ENCODE results near the gene KRTAP10-2.

The KRTAP10-2 gene

GRCh38 chr21:44516342-44516741, 35.0 kb downstream of the KRTAP10-2 start:
- ATAC-seq (ENCODE audit: insufficient read depth, low read depth), result no peak
- Histone ChIP-seq H2AFZ (ENCODE audit: low read depth, low read length) (no peak overlapping the region), H4K20me1 (ENCODE audit: insufficient read depth, low read length) (no peaks in the 10 kb centered on the region), H3K27ac (ENCODE audit: low read length) (no peak overlapping the region), H3K4me2 (ENCODE audit: insufficient read depth, low read length) (no peak overlapping the region), H3K36me3 (ENCODE audit: insufficient read depth, low read length) (no peaks in the 10 kb centered on the region), H3K9ac (ENCODE audit: low read depth, low read length) (no peak overlapping the region), H3K79me2 (ENCODE audit: insufficient read depth, low read length) (no peaks in the 10 kb centered on the region), H3K4me1 (ENCODE audit: insufficient read depth, low read length) (no peaks in the 10 kb centered on the region), H3K9me3 (ENCODE audit: insufficient read depth, low read length, severe bottlenecking) (no peaks in the 10 kb centered on the region), H3K4me3 (ENCODE audit: low read depth in 1 of 2, low read length in 2 of 2) (no peak overlapping the region), H3K27me3 (ENCODE audit: insufficient read depth, low read length, poor library complexity) (no peaks in the 10 kb centered on the region)
- TF ChIP-seq, protein P1, sequence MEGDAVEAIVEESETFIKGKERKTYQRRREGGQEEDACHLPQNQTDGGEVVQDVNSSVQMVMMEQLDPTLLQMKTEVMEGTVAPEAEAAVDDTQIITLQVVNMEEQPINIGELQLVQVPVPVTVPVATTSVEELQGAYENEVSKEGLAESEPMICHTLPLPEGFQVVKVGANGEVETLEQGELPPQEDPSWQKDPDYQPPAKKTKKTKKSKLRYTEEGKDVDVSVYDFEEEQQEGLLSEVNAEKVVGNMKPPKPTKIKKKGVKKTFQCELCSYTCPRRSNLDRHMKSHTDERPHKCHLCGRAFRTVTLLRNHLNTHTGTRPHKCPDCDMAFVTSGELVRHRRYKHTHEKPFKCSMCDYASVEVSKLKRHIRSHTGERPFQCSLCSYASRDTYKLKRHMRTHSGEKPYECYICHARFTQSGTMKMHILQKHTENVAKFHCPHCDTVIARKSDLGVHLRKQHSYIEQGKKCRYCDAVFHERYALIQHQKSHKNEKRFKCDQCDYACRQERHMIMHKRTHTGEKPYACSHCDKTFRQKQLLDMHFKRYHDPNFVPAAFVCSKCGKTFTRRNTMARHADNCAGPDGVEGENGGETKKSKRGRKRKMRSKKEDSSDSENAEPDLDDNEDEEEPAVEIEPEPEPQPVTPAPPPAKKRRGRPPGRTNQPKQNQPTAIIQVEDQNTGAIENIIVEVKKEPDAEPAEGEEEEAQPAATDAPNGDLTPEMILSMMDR (IDR thresholded peaks at IDR 0.05; ENCODE audit: borderline replicate concordance, extremely low read depth, low read length, poor library complexity, severe bottlenecking), result no peak
- TF ChIP-seq EZH2 (IDR thresholded peaks at IDR 0.05; ENCODE audit: borderline replicate concordance, low read depth, low read length, severe bottlenecking), result no peak
- DNase-seq, result no peak

GRCh38 chr21:44515359-44516165, 35.7 kb downstream of the KRTAP10-2 start:
- no peaks in the 10 kb centered on the region for H3K9me3 ChIP-seq (ENCODE audit: insufficient read depth, low read length, severe bottlenecking)
- H4K20me1 ChIP-seq (ENCODE audit: insufficient read depth, low read length), result 0 out of 2 replicates have a peak, but pooled peaks cover 4% of the 10 kb centered on the region
- no peak overlapping the region for H2AFZ ChIP-seq (ENCODE audit: low read depth, low read length)
- H3K4me2 ChIP-seq (ENCODE audit: insufficient read depth, low read length), result no peak overlapping the region
- DNase-seq, result no peak
- H3K27me3 ChIP-seq (ENCODE audit: insufficient read depth, low read length, poor library complexity), result no peaks in the 10 kb centered on the region
- H3K4me1 ChIP-seq (ENCODE audit: insufficient read depth, low read length), result peaks cover 1% of the 10 kb centered on the region
- TF ChIP-seq EZH2 (IDR thresholded peaks at IDR 0.05; ENCODE audit: borderline replicate concordance, low read depth, low read length, severe bottlenecking), result no peak
- TF ChIP-seq, protein P1 (IDR thresholded peaks at IDR 0.05; ENCODE audit: borderline replicate concordance, extremely low read depth, low read length, poor library complexity, severe bottlenecking), result no peak
- no peak overlapping the region for H3K9ac ChIP-seq (ENCODE audit: low read depth, low read length)
- ATAC-seq (ENCODE audit: insufficient read depth, low read depth), result no peak
- no peak overlapping the region for H3K4me3 ChIP-seq (ENCODE audit: low read depth in 1 of 2, low read length in 2 of 2)
- no peaks in the 10 kb centered on the region for H3K79me2 ChIP-seq (ENCODE audit: insufficient read depth, low read length)
- H3K36me3 ChIP-seq (ENCODE audit: insufficient read depth, low read length), result no peaks in the 10 kb centered on the region
- H3K27ac ChIP-seq (ENCODE audit: low read length), result no peak overlapping the region

DNA sequence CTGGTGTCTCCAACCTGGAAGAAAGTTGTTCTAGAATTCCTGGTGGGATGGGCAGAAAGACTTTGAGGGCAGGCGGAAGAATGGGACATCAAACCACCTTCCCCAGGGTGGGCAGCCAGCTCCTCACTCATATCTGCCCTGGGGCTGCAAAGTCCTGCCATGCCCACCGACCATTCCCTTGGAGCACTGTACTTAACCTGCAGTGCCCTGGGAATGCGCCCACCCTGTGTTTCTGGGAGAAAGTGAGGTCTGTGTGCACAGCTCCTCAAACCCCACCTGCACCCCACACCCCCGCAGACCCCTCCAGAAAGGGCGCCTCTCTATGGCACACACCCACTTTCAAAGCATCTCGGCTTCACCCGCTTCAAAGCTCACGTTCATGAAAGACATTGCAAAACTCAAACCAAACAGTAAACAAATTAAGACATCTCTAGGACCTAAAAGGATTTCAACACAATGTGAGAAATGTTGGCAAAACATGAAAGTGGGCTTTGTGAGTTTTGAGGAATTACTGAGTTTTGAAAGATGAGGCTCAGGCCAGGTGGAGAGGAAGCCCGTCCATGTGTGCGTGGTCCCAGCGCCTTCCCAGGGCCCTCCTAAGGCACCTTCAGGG, 36.5 kb downstream of the KRTAP10-2 start:
- Histone ChIP-seq H3K4me3 (ENCODE audit: low read depth in 1 of 2, low read length in 2 of 2) (no peak overlapping the region), H2AFZ (ENCODE audit: low read depth, low read length) (no peak overlapping the region), H3K4me2 (ENCODE audit: insufficient read depth, low read length) (no peak overlapping the region), H3K79me2 (ENCODE audit: insufficient read depth, low read length) (no peaks in the 10 kb centered on the region), H4K20me1 (ENCODE audit: insufficient read depth, low read length) (0 out of 2 replicates have a peak, but pooled peaks cover 7% of the 10 kb centered on the region), H3K4me1 (ENCODE audit: insufficient read depth, low read length) (peaks cover 4% of the 10 kb centered on the region), H3K36me3 (ENCODE audit: insufficient read depth, low read length) (no peaks in the 10 kb centered on the region), H3K27me3 (ENCODE audit: insufficient read depth, low read length, poor library complexity) (no peaks in the 10 kb centered on the region), H3K9ac (ENCODE audit: low read depth, low read length) (no peak overlapping the region), H3K27ac (ENCODE audit: low read length) (no peak overlapping the region), H3K9me3 (ENCODE audit: insufficient read depth, low read length, severe bottlenecking) (no peaks in the 10 kb centered on the region)
- DNase-seq, result no peak
- ATAC-seq (ENCODE audit: insufficient read depth, low read depth), result no peak
- no peak for TF ChIP-seq EZH2 (IDR thresholded peaks at IDR 0.05; ENCODE audit: borderline replicate concordance, low read depth, low read length, severe bottlenecking)

GRCh38 chr21:44514218-44514520, 37.1 kb downstream of the KRTAP10-2 start:
- no peak overlapping the region for H3K9ac ChIP-seq (ENCODE audit: low read depth, low read length)
- H3K4me1 ChIP-seq (ENCODE audit: insufficient read depth, low read length), result peaks cover 4% of the 10 kb centered on the region
- no peak overlapping the region for H2AFZ ChIP-seq (ENCODE audit: low read depth, low read length)
- no peak overlapping the region for H3K4me2 ChIP-seq (ENCODE audit: insufficient read depth, low read length)
- H3K36me3 ChIP-seq (ENCODE audit: insufficient read depth, low read length), result no peaks in the 10 kb centered on the region
- H3K9me3 ChIP-seq (ENCODE audit: insufficient read depth, low read length, severe bottlenecking), result no peaks in the 10 kb centered on the region
- no peaks in the 10 kb centered on the region for H3K79me2 ChIP-seq (ENCODE audit: insufficient read depth, low read length)
- no peak for TF ChIP-seq EZH2 (IDR thresholded peaks at IDR 0.05; ENCODE audit: borderline replicate concordance, low read depth, low read length, severe bottlenecking)
- TF ChIP-seq, protein P1 (IDR thresholded peaks at IDR 0.05; ENCODE audit: borderline replicate concordance, extremely low read depth, low read length, poor library complexity, severe bottlenecking), result no peak
- H3K27me3 ChIP-seq (ENCODE audit: insufficient read depth, low read length, poor library complexity), result no peaks in the 10 kb centered on the region
- no peak for DNase-seq
- no peak for ATAC-seq (ENCODE audit: insufficient read depth, low read depth)
- no peak overlapping the region for H3K4me3 ChIP-seq (ENCODE audit: low read depth in 1 of 2, low read length in 2 of 2)
- no peak overlapping the region for H3K27ac ChIP-seq (ENCODE audit: low read length)
- H4K20me1 ChIP-seq (ENCODE audit: insufficient read depth, low read length), result 0 out of 2 replicates have a peak, but pooled peaks cover 9% of the 10 kb centered on the region
